GM19035 (cell line): ENCODE data around the gene EIF2AK2.
"Not testable (repeated sequence)": the region's sequence is repeated elsewhere in the genome, so short reads cannot be mapped to it uniquely, and the experiment has no call there.

Experiments used
- ATAC-seq: cut with Tn5 transposase; IDR thresholded peaks from one replicate; pipeline ENCODE4 v1.9.1; 2021; ENCODE audit not compliant: unreplicated experiment

EIF2AK2 gene

GRCh38 chr2:37156857-37157714 lies at the start of gene EIF2AK2:
EIF2AK2 (minus strand) TSS chr2:37156980; CDS start chr2:37147806, 9,174 bp downstream.
- ATAC-seq: peak; percentile 84

- no peak for ATAC-seq
Observed at GRCh38 chr2:37205689-37206341, 49.0 kb upstream of the EIF2AK2 start.

GRCh38 chr2:37205071-37205661 lies 48.4 kb upstream of the EIF2AK2 start:
- ATAC-seq: not testable (repeated sequence)

GRCh38 chr2:37203708-37204107 lies 46.9 kb upstream of the EIF2AK2 start:
- ATAC-seq: no peak

GRCh38 chr2:37201766-37202165 lies 45.0 kb upstream of the EIF2AK2 start:
- no peak for ATAC-seq

- no peak for ATAC-seq
Observed at GRCh38 chr2:37201208-37201607, 44.4 kb upstream of the EIF2AK2 start.

- ATAC-seq: no peak
Observed at GRCh38 chr2:37198681-37199065, 41.9 kb upstream of the EIF2AK2 start.

GRCh38 chr2:37196320-37197195 lies 39.8 kb upstream of the EIF2AK2 start, which contains the start of gene CEBPZOS:
CEBPZOS (plus strand) TSS chr2:37196496; CDS start chr2:37199705, 3,209 bp downstream.
- ATAC-seq: peak; percentile 78

- ATAC-seq: not testable (repeated sequence)
Observed at GRCh38 chr2:37195862-37196319, 39.1 kb upstream of the EIF2AK2 start.

GRCh38 chr2:37192551-37192950 lies 35.8 kb upstream of the EIF2AK2 start:
- ATAC-seq: no peak

- ATAC-seq: no peak
Observed at GRCh38 chr2:37191747-37192146, 35.0 kb upstream of the EIF2AK2 start.

- no peak for ATAC-seq
Observed at GRCh38 chr2:37191253-37191652, 34.5 kb upstream of the EIF2AK2 start.

GRCh38 chr2:37190290-37190689 lies 33.5 kb upstream of the EIF2AK2 start:
- ATAC-seq: no peak

- no peak for ATAC-seq
Observed at GRCh38 chr2:37189452-37190153, 32.8 kb upstream of the EIF2AK2 start.

- ATAC-seq: no peak
Observed at GRCh38 chr2:37188570-37188969, 31.8 kb upstream of the EIF2AK2 start, which contains the start of gene SULT6B1. SULT6B1 (minus strand) TSS chr2:37188670; CDS start chr2:37188640, 30 bp downstream.

GRCh38 chr2:37181726-37182684 lies 25.2 kb upstream of the EIF2AK2 start:
- no peak for ATAC-seq

GRCh38 chr2:37180640-37181039 lies 23.9 kb upstream of the EIF2AK2 start:
- ATAC-seq: no peak

GRCh38 chr2:37180006-37180639 lies 23.3 kb upstream of the EIF2AK2 start:
- ATAC-seq: no peak
